ENCODE measurements around the gene STARD10.
A peak's percentile ranks its signal among the peaks of the same experiment; 100 is the strongest.

The STARD10 gene

DNA sequence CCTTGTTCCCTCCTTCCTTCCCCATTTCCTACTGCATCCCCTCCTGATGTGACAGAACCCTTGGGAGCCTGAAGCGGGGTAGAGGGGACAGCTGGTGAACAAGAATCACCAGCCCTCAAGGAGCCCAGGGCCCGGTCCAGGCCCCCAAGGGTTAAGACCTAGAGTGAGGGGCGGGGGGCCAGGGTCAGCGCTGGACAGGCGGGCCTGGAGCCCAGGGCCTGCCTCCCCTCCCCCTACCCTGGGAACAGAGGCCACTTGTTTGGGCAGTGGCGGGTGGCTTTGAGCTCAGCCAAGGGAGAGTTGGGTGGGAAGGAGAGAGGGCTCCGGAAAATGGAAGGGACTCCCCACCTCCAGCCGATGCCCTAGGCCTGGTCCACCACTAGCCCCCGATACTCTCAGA is 43.8 kb downstream of the STARD10 start:
- no peaks in the 10 kb centered on the region for H3K27me3 ChIP-seq
- no peaks in the 10 kb centered on the region for H3K36me3 ChIP-seq
- H3K27ac ChIP-seq: no peak overlapping the region
- TF ChIP-seq Cebpa-rat (IDR thresholded peaks at IDR 0.05): no peak
- H3K9me3 ChIP-seq: no peaks in the 10 kb centered on the region
- H3K4me1 ChIP-seq: peaks cover 65% of the 10 kb centered on the region
- peak overlapping the region; percentile 36; the same call in 1 of the 2 replicates for H3K4me2 ChIP-seq
- no peak overlapping the region for H3K4me3 ChIP-seq
- H4K20me1 ChIP-seq: peaks cover 44% of the 10 kb centered on the region
- H3K9ac ChIP-seq: no peak overlapping the region

GRCh38 chr11:72747289-72747855 is 46.5 kb downstream of the STARD10 start:
- H3K9ac ChIP-seq: peak overlapping the region; percentile 32; the same call in 1 of the 2 replicates
- H3K27ac ChIP-seq: peak overlapping the region; percentile 41; the same call in 1 of the 2 replicates
- H3K4me3 ChIP-seq: no peak overlapping the region
- peaks cover 71% of the 10 kb centered on the region for H3K4me1 ChIP-seq
- H3K36me3 ChIP-seq: no peaks in the 10 kb centered on the region
- no peak overlapping the region for H3K4me2 ChIP-seq
- no peaks in the 10 kb centered on the region for H3K9me3 ChIP-seq
- TF ChIP-seq Cebpa-rat (IDR thresholded peaks at IDR 0.05): no peak
- H3K27me3 ChIP-seq: no peaks in the 10 kb centered on the region
- peaks cover 70% of the 10 kb centered on the region for H4K20me1 ChIP-seq

DNA sequence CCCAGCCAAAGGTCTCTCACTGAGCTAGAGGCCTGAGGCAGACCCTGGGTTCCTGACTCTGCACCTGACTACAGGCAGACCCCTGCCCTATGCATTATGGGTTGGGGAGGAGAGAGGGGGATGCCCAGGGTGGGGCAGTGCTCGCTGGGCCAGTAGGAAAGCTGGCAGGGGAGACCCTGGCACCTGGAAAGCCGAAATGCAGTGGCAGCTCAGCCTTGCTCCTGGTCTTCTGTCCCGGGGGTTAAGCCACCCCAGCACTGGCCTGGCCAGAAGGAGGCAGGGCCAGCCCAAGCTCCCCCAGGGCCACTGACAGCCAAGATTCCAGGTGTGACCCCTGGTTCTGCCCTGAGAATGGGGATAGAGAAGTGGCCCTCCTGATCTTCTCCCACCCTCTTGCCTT is 47.0 kb downstream of the STARD10 start:
- H3K4me3 ChIP-seq: no peak overlapping the region
- peak overlapping the region; percentile 32; the same call in 1 of the 2 replicates for H3K9ac ChIP-seq
- H3K27me3 ChIP-seq: no peaks in the 10 kb centered on the region
- no peak overlapping the region for H3K4me2 ChIP-seq
- peaks cover 74% of the 10 kb centered on the region for H3K4me1 ChIP-seq
- no peaks in the 10 kb centered on the region for H3K36me3 ChIP-seq
- no peak for TF ChIP-seq Cebpa-rat (IDR thresholded peaks at IDR 0.05)
- H3K27ac ChIP-seq: peak overlapping the region; percentile 41; the same call in 1 of the 2 replicates
- peaks cover 75% of the 10 kb centered on the region for H4K20me1 ChIP-seq
- H3K9me3 ChIP-seq: no peaks in the 10 kb centered on the region

DNA sequence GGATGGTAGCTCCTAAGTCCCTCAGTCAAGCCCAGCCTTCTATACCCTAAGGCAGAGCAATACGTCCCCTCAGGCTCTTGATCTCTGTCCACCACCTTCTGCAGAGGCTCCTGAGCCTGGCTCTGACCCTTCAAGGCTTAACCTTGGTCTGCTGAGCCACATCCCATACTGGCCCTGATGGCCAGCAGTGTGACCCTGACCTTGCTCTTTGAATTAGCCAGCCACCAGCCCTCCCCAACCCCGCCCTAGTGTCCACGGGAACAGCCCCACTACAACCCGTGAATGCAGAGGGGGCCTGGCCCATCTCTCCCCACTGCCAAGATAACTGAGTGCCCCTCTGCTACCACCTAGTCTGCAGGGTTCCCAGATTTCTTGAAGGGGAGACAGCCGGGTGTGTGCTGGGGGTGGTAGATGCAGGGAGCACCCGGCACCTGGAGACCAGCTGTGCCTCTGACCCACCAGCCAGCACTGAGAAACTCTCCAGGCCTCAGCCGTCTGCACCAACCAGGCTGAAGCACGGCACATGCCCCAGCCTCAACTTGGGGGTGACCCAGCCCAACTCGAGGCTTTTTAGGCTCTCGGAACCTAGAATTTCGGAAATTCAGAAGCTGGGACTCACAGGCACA is 47.8 kb downstream of the STARD10 start:
- Histone ChIP-seq H3K9ac (no peak overlapping the region), H3K4me2 (0 out of 2 replicates have a peak overlapping the region, but pooled peaks have one; percentile 22), H3K27me3 (no peaks in the 10 kb centered on the region), H3K36me3 (no peaks in the 10 kb centered on the region), H4K20me1 (peaks cover 81% of the 10 kb centered on the region), H3K4me3 (no peak overlapping the region), H3K4me1 (peaks cover 74% of the 10 kb centered on the region), H3K27ac (no peak overlapping the region), H3K9me3 (no peaks in the 10 kb centered on the region)
- no peak for TF ChIP-seq Cebpa-rat (IDR thresholded peaks at IDR 0.05)

- H4K20me1 ChIP-seq: peaks cover 81% of the 10 kb centered on the region
- TF ChIP-seq Cebpa-rat (IDR thresholded peaks at IDR 0.05): no peak
- H3K9me3 ChIP-seq: no peaks in the 10 kb centered on the region
These were observed 48.3 kb downstream of the STARD10 start for GRCh38 chr11:72745511-72745910.

DNA sequence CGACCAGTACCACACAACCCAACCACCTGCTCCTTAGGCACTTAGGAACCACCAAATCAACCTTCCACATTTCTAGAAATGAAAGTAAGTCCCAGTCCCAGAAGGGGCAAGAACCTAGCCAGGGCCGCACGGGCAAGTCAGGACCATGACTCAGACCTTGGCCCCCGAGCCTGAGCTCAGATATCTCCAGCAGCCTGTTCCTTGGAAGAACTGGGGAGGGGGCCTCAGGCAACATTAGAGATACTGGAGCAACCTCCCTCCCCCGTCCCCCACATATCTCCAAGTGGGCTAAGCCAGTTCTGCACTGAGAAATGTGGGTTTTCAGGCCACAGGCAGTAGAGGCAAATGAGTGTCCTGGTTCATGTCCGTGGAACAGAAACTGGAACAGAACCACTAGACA is 49.4 kb downstream of the STARD10 start:
- TF ChIP-seq Cebpa-rat (IDR thresholded peaks at IDR 0.05): no peak
- Histone ChIP-seq H3K4me2 (peak overlapping the region; percentile 63), H3K9ac (no peak overlapping the region; the same call in 1 of the 2 replicates), H3K27me3 (no peaks in the 10 kb centered on the region), H3K27ac (0 out of 2 replicates have a peak overlapping the region, but pooled peaks have one; percentile 5), H3K9me3 (no peaks in the 10 kb centered on the region), H4K20me1 (peaks cover 84% of the 10 kb centered on the region), H3K36me3 (no peaks in the 10 kb centered on the region), H3K4me3 (no peak overlapping the region), H3K4me1 (peaks cover 75% of the 10 kb centered on the region)

More at GRCh38 chr11:72745511-72745910, 48.3 kb downstream of the STARD10 start:
- no peaks in the 10 kb centered on the region for H3K27me3 ChIP-seq
- 0 out of 2 replicates have a peak overlapping the region, but pooled peaks have one; percentile 22 for H3K4me2 ChIP-seq
- H3K36me3 ChIP-seq: no peaks in the 10 kb centered on the region
- peaks cover 74% of the 10 kb centered on the region for H3K4me1 ChIP-seq
- H3K4me3 ChIP-seq: no peak overlapping the region
- no peak overlapping the region for H3K27ac ChIP-seq
- H3K9ac ChIP-seq: no peak overlapping the region

DNA sequence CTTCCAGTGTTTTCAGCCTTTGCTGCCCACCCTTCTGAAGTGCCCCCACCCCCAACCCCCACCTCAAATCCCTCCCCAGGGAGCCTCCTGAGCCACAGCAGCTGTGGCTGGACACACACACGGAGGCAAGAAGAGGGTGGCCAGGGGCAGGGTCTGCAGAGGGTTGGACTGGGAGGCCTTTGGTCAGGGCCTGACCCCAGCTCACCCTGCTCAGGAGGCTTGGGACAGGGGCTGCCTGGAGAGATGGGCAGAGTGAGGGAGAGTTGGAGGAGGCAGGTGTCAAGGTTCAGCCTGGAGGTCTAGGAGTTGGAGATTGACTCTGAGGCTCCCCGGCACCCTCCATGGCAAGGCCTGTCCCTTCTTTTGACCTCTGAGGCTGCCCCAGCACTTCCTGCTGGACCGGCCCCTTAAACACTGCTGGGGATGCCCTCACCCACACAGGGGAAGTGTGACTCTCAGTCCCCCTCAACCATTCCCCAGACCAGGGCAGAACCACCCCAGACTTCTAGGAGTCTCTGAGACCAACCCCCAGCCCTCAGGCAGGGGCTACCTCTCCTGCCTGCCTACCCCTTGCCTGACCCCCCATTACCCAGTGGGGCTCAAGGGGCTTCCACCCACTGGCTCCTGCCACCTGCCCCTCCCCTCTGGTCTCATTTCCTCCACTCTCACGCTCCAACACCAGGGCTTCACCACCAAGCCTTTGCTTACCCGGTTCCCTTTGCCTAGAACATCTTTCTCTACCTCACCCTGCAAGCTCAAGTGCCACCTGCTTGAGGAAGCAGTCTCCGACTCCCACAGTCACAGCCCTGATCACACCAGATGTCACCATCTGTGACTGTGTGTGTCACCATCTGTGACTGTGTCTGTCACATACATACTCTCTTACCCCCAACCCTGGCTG is 50.3 kb downstream of the STARD10 start:
- Histone ChIP-seq H3K9me3 (no peaks in the 10 kb centered on the region), H3K27me3 (no peaks in the 10 kb centered on the region), H3K27ac (peak overlapping the region; percentile 24; the same call in 1 of the 2 replicates), H3K9ac (no peak overlapping the region), H4K20me1 (peaks cover 88% of the 10 kb centered on the region), H3K4me2 (peak overlapping the region; percentile 63), H3K36me3 (no peaks in the 10 kb centered on the region), H3K4me1 (peaks cover 84% of the 10 kb centered on the region), H3K4me3 (no peak overlapping the region)
- TF ChIP-seq Cebpa-rat (IDR thresholded peaks at IDR 0.05): no peak

DNA sequence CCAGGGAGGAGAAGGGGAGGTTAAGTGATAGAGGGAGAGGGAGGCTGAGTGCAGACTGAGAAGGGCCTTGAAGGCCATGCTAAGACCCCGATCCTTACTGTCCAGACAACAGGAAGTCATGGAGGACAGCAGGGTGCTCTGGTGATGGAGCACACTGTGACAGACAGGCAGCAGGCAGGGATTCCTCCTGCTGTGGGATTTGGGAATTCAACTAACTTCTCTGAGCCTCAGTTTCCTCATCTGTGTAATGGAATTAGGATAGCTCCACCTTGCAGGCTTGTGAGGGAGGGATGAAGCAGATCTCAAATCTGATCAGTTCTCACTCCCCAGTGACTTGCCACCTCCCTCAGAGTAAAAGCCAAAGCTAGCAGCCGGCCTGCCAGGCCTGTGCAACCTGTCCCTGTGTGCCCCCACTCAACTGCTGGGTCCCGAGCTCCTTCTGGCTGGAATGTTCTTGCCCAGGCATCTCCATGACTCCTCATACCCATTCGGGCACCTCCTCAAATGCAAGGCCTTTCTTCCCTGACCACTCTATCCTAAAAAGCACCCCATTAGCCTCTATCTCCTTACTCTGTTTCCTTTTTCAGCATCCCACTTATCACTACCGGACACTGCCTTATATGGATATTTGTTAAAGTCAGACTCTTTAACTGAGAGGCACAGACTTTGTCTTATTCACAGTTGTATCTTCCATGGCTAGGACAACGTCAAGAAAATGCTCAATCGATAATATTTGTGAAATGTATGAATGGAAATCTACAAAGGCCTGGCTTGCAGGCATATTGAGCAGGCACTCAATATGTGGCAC is 51.1 kb downstream of the STARD10 start:
- peaks cover 92% of the 10 kb centered on the region for H3K4me1 ChIP-seq
- TF ChIP-seq Cebpa-rat (IDR thresholded peaks at IDR 0.05): no peak
- peaks cover 85% of the 10 kb centered on the region for H4K20me1 ChIP-seq
- 0 out of 2 replicates have a peak, but pooled peaks cover 2% of the 10 kb centered on the region for H3K36me3 ChIP-seq
- H3K27me3 ChIP-seq: no peaks in the 10 kb centered on the region
- peak overlapping the region; percentile 82 for H3K4me2 ChIP-seq
- no peak overlapping the region for H3K4me3 ChIP-seq
- no peak overlapping the region for H3K27ac ChIP-seq
- no peak overlapping the region for H3K9ac ChIP-seq
- H3K9me3 ChIP-seq: no peaks in the 10 kb centered on the region
